ENCODE measurements around the gene SLC66A3.

DNA sequence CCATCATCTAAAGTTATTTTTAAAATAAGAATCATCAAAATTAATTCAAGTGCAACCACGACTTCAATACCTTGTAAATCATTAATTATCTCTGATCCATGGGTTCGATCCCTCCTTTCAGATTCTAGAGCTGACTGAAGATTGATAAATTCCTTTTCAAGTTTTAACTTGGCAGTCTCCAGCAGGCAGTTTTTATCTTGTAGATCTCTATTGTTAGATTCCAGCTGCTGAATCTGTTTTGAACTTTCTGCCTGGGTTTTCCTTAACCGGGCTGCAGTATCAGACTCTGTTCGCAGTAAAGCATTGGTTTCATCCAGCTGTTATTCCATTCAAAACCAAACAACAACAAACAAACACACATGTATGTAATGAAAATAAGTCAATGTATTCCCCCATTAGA lies 59.5 kb downstream of the SLC66A3 start:
- no peak for TF ChIP-seq ZNF529 (tag by site-specific recombination; IDR thresholded peaks at IDR 0.05; ENCODE audit: insufficient replicate concordance)
- TF ChIP-seq, protein P1, sequence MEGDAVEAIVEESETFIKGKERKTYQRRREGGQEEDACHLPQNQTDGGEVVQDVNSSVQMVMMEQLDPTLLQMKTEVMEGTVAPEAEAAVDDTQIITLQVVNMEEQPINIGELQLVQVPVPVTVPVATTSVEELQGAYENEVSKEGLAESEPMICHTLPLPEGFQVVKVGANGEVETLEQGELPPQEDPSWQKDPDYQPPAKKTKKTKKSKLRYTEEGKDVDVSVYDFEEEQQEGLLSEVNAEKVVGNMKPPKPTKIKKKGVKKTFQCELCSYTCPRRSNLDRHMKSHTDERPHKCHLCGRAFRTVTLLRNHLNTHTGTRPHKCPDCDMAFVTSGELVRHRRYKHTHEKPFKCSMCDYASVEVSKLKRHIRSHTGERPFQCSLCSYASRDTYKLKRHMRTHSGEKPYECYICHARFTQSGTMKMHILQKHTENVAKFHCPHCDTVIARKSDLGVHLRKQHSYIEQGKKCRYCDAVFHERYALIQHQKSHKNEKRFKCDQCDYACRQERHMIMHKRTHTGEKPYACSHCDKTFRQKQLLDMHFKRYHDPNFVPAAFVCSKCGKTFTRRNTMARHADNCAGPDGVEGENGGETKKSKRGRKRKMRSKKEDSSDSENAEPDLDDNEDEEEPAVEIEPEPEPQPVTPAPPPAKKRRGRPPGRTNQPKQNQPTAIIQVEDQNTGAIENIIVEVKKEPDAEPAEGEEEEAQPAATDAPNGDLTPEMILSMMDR (tag by site-specific recombination; IDR thresholded peaks at IDR 0.05): no peak
- TF ChIP-seq, protein P2, sequence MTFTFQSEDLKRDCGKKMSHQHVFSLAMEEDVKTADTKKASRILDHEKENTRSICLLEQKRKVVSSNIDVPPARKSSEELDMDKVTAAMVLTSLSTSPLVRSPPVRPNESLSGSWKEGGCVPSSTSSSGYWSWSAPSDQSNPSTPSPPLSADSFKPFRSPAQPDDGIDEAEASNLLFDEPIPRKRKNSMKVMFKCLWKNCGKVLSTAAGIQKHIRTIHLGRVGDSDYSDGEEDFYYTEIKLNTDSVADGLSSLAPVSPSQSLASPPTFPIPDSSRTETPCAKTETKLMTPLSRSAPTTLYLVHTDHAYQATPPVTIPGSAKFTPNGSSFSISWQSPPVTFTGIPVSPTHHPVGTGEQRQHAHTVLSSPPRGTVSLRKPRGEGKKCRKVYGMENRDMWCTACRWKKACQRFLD (tag by site-specific recombination; IDR thresholded peaks at IDR 0.05): no peak
- no peak for TF ChIP-seq ZNF266 (tag by site-specific recombination; IDR thresholded peaks at IDR 0.05; ENCODE audit: low read depth)
- TF ChIP-seq MEIS1 (CRISPR knock-in tag; IDR thresholded peaks at IDR 0.05; ENCODE audit: borderline replicate concordance): no peak
- no peak for TF ChIP-seq KLF9 (tag by site-specific recombination; IDR thresholded peaks at IDR 0.05; ENCODE audit: low read depth)
- no peak for TF ChIP-seq ZNF138 (tag by site-specific recombination; IDR thresholded peaks at IDR 0.05; ENCODE audit: borderline replicate concordance)
- TF ChIP-seq ZNF221 (tag by site-specific recombination; IDR thresholded peaks at IDR 0.05; ENCODE audit: borderline replicate concordance): no peak
- TF ChIP-seq, protein P3, sequence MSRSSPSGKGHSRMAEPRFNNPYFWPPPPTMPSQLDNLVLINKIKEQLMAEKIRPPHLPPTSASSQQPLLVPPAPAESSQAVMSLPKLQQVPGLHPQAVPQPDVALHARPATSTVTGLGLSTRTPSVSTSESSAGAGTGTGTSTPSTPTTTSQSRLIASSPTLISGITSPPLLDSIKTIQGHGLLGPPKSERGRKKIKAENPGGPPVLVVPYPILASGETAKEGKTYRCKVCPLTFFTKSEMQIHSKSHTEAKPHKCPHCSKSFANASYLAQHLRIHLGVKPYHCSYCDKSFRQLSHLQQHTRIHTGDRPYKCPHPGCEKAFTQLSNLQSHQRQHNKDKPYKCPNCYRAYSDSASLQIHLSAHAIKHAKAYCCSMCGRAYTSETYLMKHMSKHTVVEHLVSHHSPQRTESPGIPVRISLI (tag by site-specific recombination; IDR thresholded peaks at IDR 0.05): no peak
- no peak for TF ChIP-seq TCF7L2 (IDR thresholded peaks at IDR 0.05; ENCODE audit: borderline replicate concordance, low read depth, low read length)
- TF ChIP-seq ZNF350 (tag by site-specific recombination; IDR thresholded peaks at IDR 0.05): no peak
- no peak for TF ChIP-seq ZNF792 (tag by site-specific recombination; IDR thresholded peaks at IDR 0.05)
- no peak for TF ChIP-seq ZBTB20 (tag by site-specific recombination; IDR thresholded peaks at IDR 0.05)
